Hepatocyte (in vitro differentiated cells): Measurements from ENCODE around the gene FAM222B. TPM values are rescaled to one million over a fixed set of nuclear protein-coding genes. Genes with fewer than 3 reads are reported as not detected.

ENCODE experiments used
- DNase-seq: peaks from one replicate; pipeline ENCODE4 v3.0.0-alpha.2; 2016; ENCODE audit warnings: low spot score
- H2AFZ ChIP-seq: fragments of 200-600 bp; sonication (generic); 2 replicates; pipeline ENCODE4 v1.6.0; 2016; ENCODE audit warnings: antibody characterized with exemption, mild to moderate bottlenecking
- H3K27ac ChIP-seq: fragments of 200-600 bp; sonication (generic); 2 replicates; pipeline ENCODE4 v1.5.1; 2016; ENCODE audit warnings: mild to moderate bottlenecking
- H3K27me3 ChIP-seq: fragments of 200-600 bp; sonication (generic); 2 replicates; pipeline ENCODE4 v1.6.1; 2016
- H3K36me3 ChIP-seq: fragments of 200-600 bp; sonication (generic); replicated peaks from 2 replicates; pipeline ENCODE4 v1.5.1; 2016; ENCODE audit warnings: low read depth; ENCODE audit not compliant: insufficient read depth
- H3K4me1 ChIP-seq: fragments of 200-600 bp; sonication (generic); 2 replicates; pipeline ENCODE4 v1.5.1; 2016; ENCODE audit warnings: mild to moderate bottlenecking, moderate library complexity; ENCODE audit not compliant: insufficient read depth
- H3K4me2 ChIP-seq: fragments of 200-600 bp; sonication (generic); 2 replicates; pipeline ENCODE4 v1.6.0; 2016
- H3K4me3 ChIP-seq: fragments of 200-600 bp; sonication (generic); 2 replicates; pipeline ENCODE4 v1.5.1; 2016; ENCODE audit warnings: mild to moderate bottlenecking
- H3K79me2 ChIP-seq: fragments of 200-600 bp; sonication (generic); 2 replicates; pipeline ENCODE4 v1.6.0; 2017; ENCODE audit warnings: mild to moderate bottlenecking
- H3K9me2 ChIP-seq: fragments of 200-600 bp; sonication (generic); replicated peaks from 2 replicates; pipeline ENCODE4 v1.6.0; 2017; ENCODE audit warnings: mild to moderate bottlenecking; ENCODE audit not compliant: insufficient read depth
- H3K9me3 ChIP-seq: fragments of 200-600 bp; sonication (generic); 2 replicates; pipeline ENCODE4 v1.5.1; 2016; ENCODE audit warnings: low read depth, mild to moderate bottlenecking
- H4K20me1 ChIP-seq: fragments of 200-600 bp; sonication (generic); 2 replicates; pipeline ENCODE4 v1.6.0; 2016; ENCODE audit warnings: mild to moderate bottlenecking; ENCODE audit not compliant: insufficient read depth, poor library complexity, severe bottlenecking
- CTCF ChIP-seq: fragments of 200-600 bp; sonication (generic); IDR thresholded peaks from 2 replicates; pipeline ENCODE4 v1.5.1; 2016; ENCODE audit warnings: antibody characterized with exemption, mild to moderate bottlenecking; ENCODE audit not compliant: poor library complexity
- EZH2 ChIP-seq: fragments of 200-600 bp; sonication (generic); IDR thresholded peaks from 2 replicates; pipeline ENCODE4 v1.6.1; 2016; ENCODE audit warnings: antibody characterized with exemption, mild to moderate bottlenecking, borderline replicate concordance
- EZH2phosphoT487 ChIP-seq: fragments of 200-600 bp; sonication (generic); IDR thresholded peaks from one replicate; pipeline ENCODE4 v1.6.1; 2018; ENCODE audit warnings: antibody characterized with exemption, mild to moderate bottlenecking, low read depth, moderate library complexity; ENCODE audit not compliant: unreplicated experiment, severe bottlenecking
- WGBS: methylation state at CpG from one replicate; pipeline ENCODE4 v1.1.6; 2016; ENCODE audit warnings: low lambda C conversion rate; ENCODE audit errors: missing lambda C conversion rate; 5-methylcytosine and 5-hydroxymethylcytosine counted together
- polyA plus RNA-seq: library from polyadenylated mRNA; unstranded; fragments of >200 nt; fragmentation: Nextera tagmentation; extraction: Ambion mirVana; gene quantifications from 2 replicates; pipeline ENCODE4 v1.2.1, GENCODE V29; 2016
- total RNA-seq: library from RNA; depleted of rRNA; stranded (reverse); fragments of >200 nt; gene quantifications from 2 replicates; pipeline ENCODE4 v1.2.3, GENCODE V29; 2014

The FAM222B gene
- total and polyA plus RNA-seq, 2 experiments from 2014 or later: 7.9 to 36.0 TPM

DNA sequence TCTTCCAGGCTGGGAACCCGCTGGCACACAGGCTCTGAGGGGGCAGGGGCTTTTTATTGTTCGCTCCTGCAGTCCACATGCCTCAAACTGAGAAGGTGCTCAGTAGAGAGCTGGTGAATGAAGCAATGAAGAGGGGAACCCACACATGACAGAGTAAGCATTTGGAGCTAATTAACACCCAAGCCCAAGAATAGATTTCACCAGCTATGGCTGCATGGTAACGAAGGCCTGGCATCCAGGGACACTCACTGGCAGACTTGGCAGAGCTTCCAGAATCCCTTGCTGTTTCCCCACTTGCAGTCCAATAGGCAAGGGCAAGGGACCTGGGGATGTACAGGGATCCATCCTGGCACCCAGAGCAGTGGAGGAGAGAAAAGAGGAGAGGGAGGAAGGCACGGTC lies 42.8 kb upstream of the FAM222B start:
- Histone ChIP-seq H3K27ac (no peak overlapping the region), H2AFZ (no peak overlapping the region), H3K9me2 (no peaks in the 10 kb centered on the region), H3K79me2 (no peaks in the 10 kb centered on the region), H4K20me1 (no peaks in the 10 kb centered on the region), H3K4me1 (no peaks in the 10 kb centered on the region), H3K4me2 (no peak overlapping the region), H3K27me3 (no peaks in the 10 kb centered on the region), H3K36me3 (no peaks in the 10 kb centered on the region), H3K4me3 (no peak overlapping the region), H3K9me3 (no peaks in the 10 kb centered on the region)
- TF ChIP-seq EZH2: no peak
- TF ChIP-seq EZH2phosphoT487: no peak
- no peak for TF ChIP-seq CTCF
- no peak for DNase-seq
- 89% methylated on average over 4 of the region's 4 CpGs for WGBS

- H3K79me2 ChIP-seq: no peaks in the 10 kb centered on the region
- H2AFZ ChIP-seq: no peak overlapping the region
- H3K36me3 ChIP-seq: no peaks in the 10 kb centered on the region
- no peak overlapping the region for H3K27ac ChIP-seq
- no peak overlapping the region for H3K4me2 ChIP-seq
- no peaks in the 10 kb centered on the region for H3K4me1 ChIP-seq
- TF ChIP-seq EZH2phosphoT487: no peak
- no peak for TF ChIP-seq CTCF
- TF ChIP-seq EZH2: no peak
- no peaks in the 10 kb centered on the region for H3K9me2 ChIP-seq
- no peak overlapping the region for H3K4me3 ChIP-seq
- no peaks in the 10 kb centered on the region for H3K9me3 ChIP-seq
- H3K27me3 ChIP-seq: no peaks in the 10 kb centered on the region
- no peak for DNase-seq
- no peaks in the 10 kb centered on the region for H4K20me1 ChIP-seq
- WGBS: 94% methylated on average over 27 of the region's 27 CpGs
Measured at GRCh38 chr17:28883967-28884702, 41.5 kb upstream of the FAM222B start.

DNA sequence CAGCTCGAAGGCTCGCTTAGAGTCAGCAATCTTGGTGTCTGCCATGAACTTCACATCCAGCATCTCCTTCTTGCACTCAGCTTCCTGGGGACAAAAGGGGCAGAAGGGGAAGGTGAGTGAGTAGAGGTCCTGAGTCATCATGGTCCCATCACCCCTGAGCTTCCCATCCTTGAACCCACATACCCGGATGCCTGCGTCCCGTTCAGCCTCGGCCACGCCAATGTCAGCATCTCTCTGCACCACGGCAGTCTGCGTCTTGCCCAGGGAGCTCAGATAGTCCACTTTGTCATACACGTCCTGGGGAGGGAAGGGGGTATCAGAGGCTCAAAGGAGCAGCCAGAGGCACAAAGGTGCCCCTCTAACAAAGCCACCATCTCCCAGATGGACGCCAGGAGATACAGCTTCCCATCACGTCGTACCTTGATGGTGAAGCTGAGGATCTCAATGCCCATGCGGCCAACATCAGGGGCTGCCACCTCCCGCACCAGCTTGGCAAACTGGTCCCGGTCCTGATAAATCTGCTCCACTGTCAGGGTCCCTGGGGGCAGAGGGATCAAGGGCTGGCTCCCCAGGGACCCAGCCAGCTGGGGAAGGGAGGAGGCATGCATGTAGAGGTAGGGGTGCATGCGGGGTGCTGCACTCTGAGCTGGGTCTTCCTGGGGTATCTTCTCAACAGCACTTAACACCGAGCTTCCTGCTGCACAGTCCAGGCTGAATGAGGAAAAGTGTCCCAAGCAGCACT lies 39.7 kb upstream of the FAM222B start:
- H3K79me2 ChIP-seq: no peaks in the 10 kb centered on the region
- H3K9me2 ChIP-seq: no peaks in the 10 kb centered on the region
- no peaks in the 10 kb centered on the region for H4K20me1 ChIP-seq
- H3K4me1 ChIP-seq: no peaks in the 10 kb centered on the region
- H3K36me3 ChIP-seq: no peaks in the 10 kb centered on the region
- H3K4me3 ChIP-seq: no peak overlapping the region
- no peaks in the 10 kb centered on the region for H3K27me3 ChIP-seq
- no peak overlapping the region for H3K4me2 ChIP-seq
- H3K9me3 ChIP-seq: no peaks in the 10 kb centered on the region
- TF ChIP-seq EZH2 (no peak), CTCF (no peak), EZH2phosphoT487 (no peak)
- H2AFZ ChIP-seq: no peak overlapping the region
- 94% methylated on average over 18 of the region's 18 CpGs for WGBS
- no peak overlapping the region for H3K27ac ChIP-seq
- no peak for DNase-seq
